HCT116 (cell line): ENCODE measurements around the gene RAB27A. TPM values are rescaled to one million over a fixed set of nuclear protein-coding genes. Genes with fewer than 3 reads are reported as not detected.

Source experiments
- ATAC-seq: fragments of 200-7000 bp; cut with Tn5 transposase; 2 replicates; pipeline ENCODE4 v1.9.1; 2020; ENCODE audit warnings: mild to moderate bottlenecking, moderate library complexity
- BruUV-seq: library from RNA; stranded (reverse); fragments of 400-500 nt; replicated peaks from 2 replicates; lab custom pipeline; 2021; lab: Mats Ljungman, UMichigan
- CTCF ChIA-PET: fragments of 300-600 bp; sonication (Branson Sonifier 250); formaldehyde crosslinking; loops from one replicate; lab custom pipeline; 2021; ENCODE audit warnings: antibody characterized with exemption; lab: Charles Lee
- POLR2A ChIA-PET: fragments of 300-600, 350-600 bp; sonication (Branson Sonifier 250); formaldehyde crosslinking; loops from one replicate; lab custom pipeline; 2021; ENCODE audit warnings: antibody characterized with exemption; lab: Charles Lee
- RAD21 ChIA-PET, 2 experiments: fragments of 300-600 bp; sonication (Branson Sonifier 250); formaldehyde crosslinking; loops; one replicate each; lab custom pipeline; 2023; ENCODE audit warnings: low total read pairs in 2 of 2; ENCODE audit not compliant: uncharacterized antibody in 2 of 2, unreplicated experiment in 2 of 2, low non-redundant PET in 1 of 2; lab: Charles Lee
- DNase-seq: peaks from one replicate; pipeline ENCODE4 v3.0.0-alpha.2; 2010; ENCODE audit warnings: low read depth, low spot score
- H2AFZ ChIP-seq: fragments of 200-600 bp; shearing (Covaris generic), sonication (generic); 2 replicates; pipeline ENCODE4 v1.6.1; 2017; ENCODE audit warnings: low read depth, mixed run types, mixed read lengths, antibody characterized with exemption, low read length; ENCODE audit not compliant: poor library complexity, severe bottlenecking
- H3K27ac ChIP-seq: 2 replicates; pipeline ENCODE4 v1.5.1; 2012; ENCODE audit warnings: low read depth, low read length
- H3K27me3 ChIP-seq: fragments of 200-600 bp; sonication (generic); 2 replicates; pipeline ENCODE4 v1.6.1; 2016; ENCODE audit warnings: mixed run types, low read length, mixed read lengths; ENCODE audit not compliant: insufficient read depth
- H3K36me3 ChIP-seq, 2 experiments: fragments of 200-500 bp in 1 of 2; fragments of 200-600 bp in 1 of 2; sonication (Bioruptor generic) in 1 of 2; sonication (generic) in 1 of 2; 2 replicates each; pipeline versions ENCODE4 v1.5.1 to v1.6.1; 2014 to 2016; ENCODE audit warnings: low read length in 2 of 2, inconsistent platforms in 1 of 2, mixed read lengths in 1 of 2, mixed run types in 1 of 2; ENCODE audit not compliant: insufficient read depth in 2 of 2, control insufficient read depth in 1 of 2
- H3K4me1 ChIP-seq, 2 experiments: fragments of 200-600 bp in 1 of 2; sonication (generic) in 1 of 2; 2 replicates each; pipeline versions ENCODE4 v1.5.1 to v1.6.1; 2012 to 2017; ENCODE audit warnings: low read length in 2 of 2, inconsistent platforms in 1 of 2, mild to moderate bottlenecking in 1 of 2, mixed read lengths in 1 of 2, mixed run types in 1 of 2, moderate library complexity in 1 of 2; ENCODE audit not compliant: insufficient read depth in 2 of 2, control insufficient read depth in 1 of 2
- H3K4me2 ChIP-seq: fragments of 200-600 bp; sonication (generic); 2 replicates; pipeline ENCODE4 v1.6.1; 2017; ENCODE audit warnings: mixed run types, low read length, mixed read lengths
- H3K4me3 ChIP-seq, 2 experiments: fragments of 200-600 bp in 1 of 2; sonication (generic) in 1 of 2; replicated peaks in 1 of 2; 2 replicates each; pipeline ENCODE4 v1.5.1; 2011 to 2016; ENCODE audit warnings: low read length in 2 of 2, control low read depth in 1 of 2, low read depth in 1 of 2, mild to moderate bottlenecking in 1 of 2, mixed read lengths in 1 of 2, mixed run types in 1 of 2
- H3K79me2 ChIP-seq: fragments of 200-600 bp; sonication (generic); 2 replicates; pipeline ENCODE4 v1.6.1; 2017; ENCODE audit warnings: mild to moderate bottlenecking, mixed run types, low read length, moderate library complexity, mixed read lengths; ENCODE audit not compliant: insufficient read depth
- H3K9ac ChIP-seq: fragments of 200-600 bp; sonication (generic); 2 replicates; pipeline ENCODE4 v1.6.1; 2016; ENCODE audit warnings: low read length, mixed read lengths
- H3K9me2 ChIP-seq: fragments of 200-600 bp; sonication (generic), shearing (Covaris generic); 2 replicates; pipeline ENCODE4 v1.6.1; 2017; ENCODE audit warnings: mixed run types, mild to moderate bottlenecking, moderate library complexity; ENCODE audit not compliant: insufficient read depth
- H3K9me3 ChIP-seq, 2 experiments: fragments of 200-500 bp in 1 of 2; fragments of 200-600 bp in 1 of 2; sonication (Bioruptor generic) in 1 of 2; sonication (generic) in 1 of 2; 2 replicates each; pipeline ENCODE4 v1.6.1; 2014 to 2017; ENCODE audit warnings: low read length in 2 of 2, mixed read lengths in 2 of 2, inconsistent platforms in 1 of 2, low read depth in 1 of 2, mild to moderate bottlenecking in 1 of 2, mixed run types in 1 of 2, moderate library complexity in 1 of 2; ENCODE audit not compliant: control insufficient read depth in 1 of 2, insufficient read depth in 1 of 2
- H4K20me1 ChIP-seq: fragments of 200-600 bp; sonication (generic), shearing (Covaris generic); 2 replicates; pipeline ENCODE4 v1.6.1; 2017; ENCODE audit warnings: mixed run types, mild to moderate bottlenecking, moderate library complexity; ENCODE audit not compliant: insufficient read depth
- CBX3 ChIP-seq: IDR thresholded peaks from 2 replicates; pipeline ENCODE4 v1.6.1; 2012; ENCODE audit warnings: low read depth
- CEBPB ChIP-seq: IDR thresholded peaks from 2 replicates; pipeline ENCODE4 v1.6.1; 2012; ENCODE audit warnings: low read depth
- ELF1 ChIP-seq: IDR thresholded peaks from 2 replicates; pipeline ENCODE4 v1.6.1; 2012; ENCODE audit warnings: low read depth, borderline replicate concordance
- EZH2 ChIP-seq: fragments of 200-600 bp; sonication (generic); IDR thresholded peaks from 2 replicates; pipeline ENCODE4 v1.6.1; 2017; ENCODE audit warnings: antibody characterized with exemption, mixed run types
- EZH2phosphoT487 ChIP-seq: fragments of 200-600 bp; IDR thresholded peaks from 2 replicates; pipeline ENCODE4 v1.6.1; 2018; ENCODE audit warnings: antibody characterized with exemption, borderline replicate concordance
- JUND ChIP-seq: IDR thresholded peaks from 2 replicates; pipeline ENCODE4 v1.6.1; 2012
- MAX ChIP-seq: IDR thresholded peaks from 2 replicates; pipeline ENCODE4 v1.6.1; 2012
- REST ChIP-seq: IDR thresholded peaks from 2 replicates; pipeline ENCODE4 v1.6.1; 2012; ENCODE audit warnings: low read depth
- SIN3A ChIP-seq: IDR thresholded peaks from 2 replicates; pipeline ENCODE4 v1.6.1; 2012; ENCODE audit warnings: low read depth
- ZBTB33 ChIP-seq: IDR thresholded peaks from 2 replicates; pipeline ENCODE4 v1.6.1; 2011; ENCODE audit warnings: mild to moderate bottlenecking, low read length, moderate library complexity; ENCODE audit not compliant: insufficient replicate concordance; ENCODE audit errors: extremely low read depth
- ZNF274 ChIP-seq: fragments of 200-500 bp; sonication (Bioruptor generic); IDR thresholded peaks from 2 replicates; pipeline ENCODE4 v1.6.1; 2014; ENCODE audit warnings: mild to moderate bottlenecking, low read depth, low read length, inconsistent platforms
- intact Hi-C: fragments of 100-400 bp; cut with micrococcal nuclease; formaldehyde crosslinking; loops from 2 replicates; pipeline ENCODE4 v1.10.0; 2022
- total RNA-seq: library from RNA; stranded (reverse); gene quantifications from one replicate; pipeline ENCODE4 v1.2.1, GENCODE V29; 2021; ENCODE audit not compliant: unreplicated experiment

RAB27A gene
- total RNA-seq, 1 experiment from 2014 or later, result 8.8 TPM

GRCh38 chr15:55230051-55230670 lies 59.5 kb downstream of the RAB27A start:
- H2AFZ ChIP-seq, result no peak overlapping the region
- CTCF ChIA-PET, result interaction anchor here (0.6 kb wide), 1 partner anchor 13 kb away, joined by 3 read pairs; no protein-coding TSS in a partner anchor

More at GRCh38 chr15:55230051-55230670, 59.5 kb downstream of the RAB27A start:
- no peaks in the 10 kb centered on the region for H3K9me3 ChIP-seq
- no peaks in the 10 kb centered on the region for H3K27me3 ChIP-seq
- H3K4me2 ChIP-seq, result no peak overlapping the region
- H3K9ac ChIP-seq, result no peak overlapping the region
- no peaks in the 10 kb centered on the region for H3K9me2 ChIP-seq
- no peak overlapping the region for H3K27ac ChIP-seq
- ATAC-seq (no peak), DNase-seq (no peak)
- BruUV-seq, result no TSS peak
- POLR2A ChIA-PET, result no interaction called here
- no peaks in the 10 kb centered on the region for H3K4me1 ChIP-seq
- no peak for TF ChIP-seq JUND
- TF ChIP-seq ZBTB33, result no peak
- TF ChIP-seq CEBPB, result no peak
- TF ChIP-seq MAX, result no peak
- no peak for TF ChIP-seq ELF1
- no peak for TF ChIP-seq EZH2phosphoT487
- no peak for TF ChIP-seq SIN3A
- no peak for TF ChIP-seq ZNF274
- TF ChIP-seq CBX3, result no peak
- TF ChIP-seq REST, result no peak
- no peak for TF ChIP-seq EZH2
- H4K20me1 ChIP-seq, result no peaks in the 10 kb centered on the region
- H3K79me2 ChIP-seq, result no peaks in the 10 kb centered on the region
- no peak overlapping the region for H3K4me3 ChIP-seq
- intact Hi-C loops, result no loop called here
- no peaks in the 10 kb centered on the region for H3K36me3 ChIP-seq
- RAD21 ChIA-PET, result no interaction called here
